Measurements from ENCODE around the gene ADAMTS12.

The ADAMTS12 gene, protein sequence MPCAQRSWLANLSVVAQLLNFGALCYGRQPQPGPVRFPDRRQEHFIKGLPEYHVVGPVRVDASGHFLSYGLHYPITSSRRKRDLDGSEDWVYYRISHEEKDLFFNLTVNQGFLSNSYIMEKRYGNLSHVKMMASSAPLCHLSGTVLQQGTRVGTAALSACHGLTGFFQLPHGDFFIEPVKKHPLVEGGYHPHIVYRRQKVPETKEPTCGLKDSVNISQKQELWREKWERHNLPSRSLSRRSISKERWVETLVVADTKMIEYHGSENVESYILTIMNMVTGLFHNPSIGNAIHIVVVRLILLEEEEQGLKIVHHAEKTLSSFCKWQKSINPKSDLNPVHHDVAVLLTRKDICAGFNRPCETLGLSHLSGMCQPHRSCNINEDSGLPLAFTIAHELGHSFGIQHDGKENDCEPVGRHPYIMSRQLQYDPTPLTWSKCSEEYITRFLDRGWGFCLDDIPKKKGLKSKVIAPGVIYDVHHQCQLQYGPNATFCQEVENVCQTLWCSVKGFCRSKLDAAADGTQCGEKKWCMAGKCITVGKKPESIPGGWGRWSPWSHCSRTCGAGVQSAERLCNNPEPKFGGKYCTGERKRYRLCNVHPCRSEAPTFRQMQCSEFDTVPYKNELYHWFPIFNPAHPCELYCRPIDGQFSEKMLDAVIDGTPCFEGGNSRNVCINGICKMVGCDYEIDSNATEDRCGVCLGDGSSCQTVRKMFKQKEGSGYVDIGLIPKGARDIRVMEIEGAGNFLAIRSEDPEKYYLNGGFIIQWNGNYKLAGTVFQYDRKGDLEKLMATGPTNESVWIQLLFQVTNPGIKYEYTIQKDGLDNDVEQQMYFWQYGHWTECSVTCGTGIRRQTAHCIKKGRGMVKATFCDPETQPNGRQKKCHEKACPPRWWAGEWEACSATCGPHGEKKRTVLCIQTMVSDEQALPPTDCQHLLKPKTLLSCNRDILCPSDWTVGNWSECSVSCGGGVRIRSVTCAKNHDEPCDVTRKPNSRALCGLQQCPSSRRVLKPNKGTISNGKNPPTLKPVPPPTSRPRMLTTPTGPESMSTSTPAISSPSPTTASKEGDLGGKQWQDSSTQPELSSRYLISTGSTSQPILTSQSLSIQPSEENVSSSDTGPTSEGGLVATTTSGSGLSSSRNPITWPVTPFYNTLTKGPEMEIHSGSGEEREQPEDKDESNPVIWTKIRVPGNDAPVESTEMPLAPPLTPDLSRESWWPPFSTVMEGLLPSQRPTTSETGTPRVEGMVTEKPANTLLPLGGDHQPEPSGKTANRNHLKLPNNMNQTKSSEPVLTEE (N-terminal part only)

DNA sequence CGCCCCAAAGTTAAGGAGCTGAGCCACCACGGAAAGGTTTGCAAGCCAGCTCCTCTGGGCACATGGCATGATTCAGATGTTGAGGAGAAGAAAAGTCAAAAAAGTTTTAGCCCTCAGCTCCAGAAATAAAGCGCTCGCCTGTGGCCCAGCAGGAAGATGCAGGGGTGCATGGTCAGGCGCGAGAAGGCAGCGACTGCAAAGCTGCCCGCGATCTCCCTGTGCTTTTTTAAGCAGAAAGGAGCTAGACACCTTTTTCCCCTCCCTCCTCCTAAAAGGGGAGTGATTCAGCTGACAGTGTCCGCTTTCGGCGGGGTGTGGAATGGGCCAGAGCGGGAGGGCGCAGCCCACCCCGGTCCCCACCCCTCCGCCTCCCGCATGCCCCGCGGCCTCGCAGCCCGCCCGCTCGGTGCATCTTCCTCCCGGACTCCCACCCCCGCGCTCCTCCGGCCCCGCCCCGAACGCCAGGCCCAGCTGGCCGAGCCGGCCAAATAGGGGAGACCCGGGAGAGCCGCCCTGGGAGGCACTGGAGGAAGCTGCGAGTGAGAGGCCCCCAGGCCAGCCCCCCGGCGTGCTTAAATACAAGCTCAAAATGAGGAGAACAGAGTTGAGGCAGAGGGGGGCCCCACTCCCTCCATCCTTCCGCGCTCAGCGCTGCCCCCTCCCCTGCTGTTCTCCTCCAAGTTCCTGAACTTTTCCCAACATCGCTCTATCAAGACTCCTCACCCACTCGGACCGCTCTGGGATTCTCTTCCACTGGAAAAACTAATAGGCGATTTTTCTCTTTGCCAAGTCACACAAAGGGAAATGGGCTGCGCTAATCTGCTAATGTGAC is at the start of gene ADAMTS12:
ADAMTS12 (minus strand) TSS at position 203 of the 832 bp plus-strand sequence; CDS start at position 69, 134 bp downstream.
- Mint-ChIP-seq H3K36me3 (ENCODE audit: low read depth) (no peaks in the 10 kb centered on the region), H3K4me1 (peaks cover 42% of the 10 kb centered on the region), H3K27ac (no peak within 1 kb of the TSS), H3K4me3 (peak within 1 kb of the TSS; percentile 87), H3K27me3 (ENCODE audit: low read depth, poor library complexity) (peaks cover 6% of the 10 kb centered on the region), H3K9me3 (no peaks in the 10 kb centered on the region)
- TF ChIP-seq, protein P1, sequence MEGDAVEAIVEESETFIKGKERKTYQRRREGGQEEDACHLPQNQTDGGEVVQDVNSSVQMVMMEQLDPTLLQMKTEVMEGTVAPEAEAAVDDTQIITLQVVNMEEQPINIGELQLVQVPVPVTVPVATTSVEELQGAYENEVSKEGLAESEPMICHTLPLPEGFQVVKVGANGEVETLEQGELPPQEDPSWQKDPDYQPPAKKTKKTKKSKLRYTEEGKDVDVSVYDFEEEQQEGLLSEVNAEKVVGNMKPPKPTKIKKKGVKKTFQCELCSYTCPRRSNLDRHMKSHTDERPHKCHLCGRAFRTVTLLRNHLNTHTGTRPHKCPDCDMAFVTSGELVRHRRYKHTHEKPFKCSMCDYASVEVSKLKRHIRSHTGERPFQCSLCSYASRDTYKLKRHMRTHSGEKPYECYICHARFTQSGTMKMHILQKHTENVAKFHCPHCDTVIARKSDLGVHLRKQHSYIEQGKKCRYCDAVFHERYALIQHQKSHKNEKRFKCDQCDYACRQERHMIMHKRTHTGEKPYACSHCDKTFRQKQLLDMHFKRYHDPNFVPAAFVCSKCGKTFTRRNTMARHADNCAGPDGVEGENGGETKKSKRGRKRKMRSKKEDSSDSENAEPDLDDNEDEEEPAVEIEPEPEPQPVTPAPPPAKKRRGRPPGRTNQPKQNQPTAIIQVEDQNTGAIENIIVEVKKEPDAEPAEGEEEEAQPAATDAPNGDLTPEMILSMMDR (IDR thresholded peaks at IDR 0.05) = no peak
- DNase-seq = peak; percentile 82

DNA sequence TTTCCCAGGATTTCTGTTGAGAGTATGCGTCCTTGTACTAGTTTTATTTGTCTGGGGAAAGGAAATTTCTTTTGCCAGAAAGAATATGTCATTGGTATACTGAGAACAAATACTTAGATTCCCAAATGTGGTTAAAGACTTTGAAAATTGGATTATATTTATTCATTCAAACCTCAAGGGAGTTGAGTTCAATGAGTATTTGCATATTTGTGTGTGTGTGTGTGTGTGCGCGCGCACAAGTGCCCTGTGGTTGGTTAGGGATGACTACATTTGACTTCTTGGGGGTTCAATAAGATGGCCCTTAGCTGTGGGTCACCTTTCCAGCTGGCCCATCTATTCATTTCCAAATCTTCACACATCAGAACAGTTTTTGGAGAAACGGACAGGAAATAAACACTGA is 49.3 kb upstream of the ADAMTS12 start:
- DNase-seq = no peak
- TF ChIP-seq, protein P1 (IDR thresholded peaks at IDR 0.05) = no peak
- H3K27ac Mint-ChIP-seq = no peak overlapping the region
- peaks cover 40% of the 10 kb centered on the region for H3K27me3 Mint-ChIP-seq (ENCODE audit: low read depth, poor library complexity)
- H3K36me3 Mint-ChIP-seq (ENCODE audit: low read depth) = no peaks in the 10 kb centered on the region
- peaks cover 2% of the 10 kb centered on the region for H3K4me1 Mint-ChIP-seq
- H3K9me3 Mint-ChIP-seq = no peaks in the 10 kb centered on the region
- no peak overlapping the region for H3K4me3 Mint-ChIP-seq

DNA sequence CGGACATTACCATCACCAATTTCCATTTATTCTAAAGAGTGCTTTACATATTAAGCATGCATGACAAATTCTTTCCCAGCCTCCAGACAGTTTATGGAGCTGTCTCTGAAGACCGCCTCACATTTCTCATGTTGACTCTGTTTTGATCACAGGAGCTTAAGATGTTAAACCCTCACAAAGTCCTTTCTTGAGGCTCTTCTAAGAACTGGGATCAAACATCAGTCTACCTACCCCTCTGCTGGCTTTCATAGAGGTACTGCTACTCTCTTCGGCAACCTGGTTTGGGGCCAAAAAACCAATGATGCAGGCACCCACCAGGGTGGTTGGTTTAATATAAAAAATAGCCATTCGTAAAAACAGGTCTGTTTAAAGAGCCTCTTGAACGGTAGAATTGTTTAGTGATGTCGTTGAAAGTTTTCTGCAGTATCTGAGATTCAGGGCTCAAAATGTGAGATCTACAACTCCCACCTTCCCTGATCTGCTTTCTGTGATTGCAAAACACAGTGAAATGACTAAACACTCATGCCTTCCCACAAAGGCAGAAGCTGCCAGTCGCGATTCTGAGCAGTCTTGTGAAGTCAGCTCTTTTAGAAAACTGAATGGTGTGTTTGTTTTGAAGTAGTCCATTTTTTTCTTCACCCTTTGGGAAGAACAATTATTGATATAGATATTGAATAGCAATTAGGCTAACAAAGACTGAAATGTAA is 47.9 kb upstream of the ADAMTS12 start:
- Mint-ChIP-seq H3K4me3 (no peak overlapping the region), H3K9me3 (no peaks in the 10 kb centered on the region), H3K4me1 (peaks cover 5% of the 10 kb centered on the region), H3K36me3 (ENCODE audit: low read depth) (no peaks in the 10 kb centered on the region), H3K27me3 (ENCODE audit: low read depth, poor library complexity) (peaks cover 50% of the 10 kb centered on the region), H3K27ac (no peak overlapping the region)
- DNase-seq = no peak
- TF ChIP-seq, protein P1 (IDR thresholded peaks at IDR 0.05) = no peak

DNA sequence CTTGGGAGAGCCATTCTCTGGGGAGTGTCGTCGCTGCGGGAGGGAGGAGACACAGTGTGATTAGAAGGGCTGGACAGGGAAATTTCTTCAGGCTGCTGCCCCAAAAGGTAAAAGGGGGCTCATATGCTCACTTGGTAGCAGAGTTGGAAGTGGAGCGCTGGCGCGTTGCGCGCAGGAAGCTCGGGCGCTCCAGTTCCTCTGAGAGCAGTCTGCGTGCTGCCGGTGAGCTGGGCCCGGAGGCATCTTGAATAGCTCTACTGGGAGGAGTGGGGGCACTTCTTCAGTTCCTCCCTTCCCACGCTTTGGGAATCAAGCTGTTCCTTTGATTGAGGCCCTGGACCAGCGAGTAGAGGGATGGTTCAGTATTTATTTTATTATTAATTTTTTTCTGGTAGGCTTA is 47.1 kb upstream of the ADAMTS12 start:
- H3K27me3 Mint-ChIP-seq (ENCODE audit: low read depth, poor library complexity) = peaks cover 53% of the 10 kb centered on the region
- no peak overlapping the region for H3K27ac Mint-ChIP-seq
- H3K9me3 Mint-ChIP-seq = no peaks in the 10 kb centered on the region
- no peak overlapping the region for H3K4me3 Mint-ChIP-seq
- peaks cover 5% of the 10 kb centered on the region for H3K4me1 Mint-ChIP-seq
- no peak for DNase-seq
- no peaks in the 10 kb centered on the region for H3K36me3 Mint-ChIP-seq (ENCODE audit: low read depth)
- TF ChIP-seq, protein P1 (IDR thresholded peaks at IDR 0.05) = no peak

DNA sequence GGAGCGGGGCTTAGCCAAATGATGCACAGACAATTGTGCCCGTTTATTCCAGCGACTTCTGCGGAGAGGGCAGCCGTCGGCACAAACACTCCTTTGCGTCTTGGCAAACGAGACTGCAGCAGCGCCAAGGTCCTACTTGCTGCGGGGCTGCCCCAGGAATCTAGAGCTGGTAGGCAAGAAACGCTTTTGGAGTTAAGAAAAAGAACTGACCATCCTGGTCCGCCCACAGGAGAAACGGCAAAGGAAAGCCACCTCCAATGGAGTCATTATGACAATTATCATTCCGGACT is 46.7 kb upstream of the ADAMTS12 start:
- Mint-ChIP-seq H3K27ac (no peak overlapping the region), H3K4me1 (peaks cover 5% of the 10 kb centered on the region), H3K27me3 (ENCODE audit: low read depth, poor library complexity) (peaks cover 53% of the 10 kb centered on the region), H3K4me3 (no peak overlapping the region), H3K9me3 (no peaks in the 10 kb centered on the region), H3K36me3 (ENCODE audit: low read depth) (no peaks in the 10 kb centered on the region)
- DNase-seq = no peak
- TF ChIP-seq, protein P1 (IDR thresholded peaks at IDR 0.05) = no peak
